Activated CD8-positive, alpha-beta T cell treated with anti-CD3 and anti-CD28 coated beads, Interleukin-2, amount 10 ng/mL, durations not matched to agents 7 days and 5 days (primary cell): ENCODE results near the gene TBXAS1. TPM values are rescaled to one million over a fixed set of nuclear protein-coding genes. Genes with fewer than 3 reads are reported as not detected.
A peak's percentile ranks its signal among the peaks of the same experiment; 100 is the strongest.
"Not testable (repeated sequence)": the region's sequence is repeated elsewhere in the genome, so short reads cannot be mapped to it uniquely, and the experiment has no call there.

Experiments
- ATAC-seq: fragments of 150-1000 bp; cut with Tn5 transposase; one replicate; pipeline ENCODE4 v1.10.0; 2021; ENCODE audit warnings: moderate library complexity
- CTCF ChIA-PET: fragments of 350-600 bp; sonication (Branson Sonifier 250); formaldehyde crosslinking; loops from one replicate; lab custom pipeline; 2021; ENCODE audit warnings: antibody characterized with exemption; lab: Charles Lee
- POLR2A ChIA-PET: fragments of 350-600 bp; sonication (Branson Sonifier 250); formaldehyde crosslinking; loops from one replicate; lab custom pipeline; 2021; ENCODE audit warnings: antibody characterized with exemption; lab: Charles Lee
- DNase-seq: peaks from one replicate; pipeline ENCODE4 v3.0.0-alpha.2; 2020
- H3K27ac Mint-ChIP-seq: one replicate; pipeline ENCODE4 v1.8.0; 2021; ENCODE audit warnings: mild to moderate bottlenecking, mixed read lengths
- H3K27me3 Mint-ChIP-seq: one replicate; pipeline ENCODE4 v1.8.0; 2021; ENCODE audit warnings: low read depth, mixed read lengths
- H3K36me3 Mint-ChIP-seq: one replicate; pipeline ENCODE4 v1.8.0; 2021; ENCODE audit warnings: low read depth, mixed read lengths
- H3K4me1 Mint-ChIP-seq: one replicate; pipeline ENCODE4 v1.8.0; 2021; ENCODE audit warnings: low read depth, mixed read lengths
- H3K4me3 Mint-ChIP-seq: one replicate; pipeline ENCODE4 v1.8.0; 2021; ENCODE audit warnings: mild to moderate bottlenecking, mixed read lengths
- H3K9me3 Mint-ChIP-seq: one replicate; pipeline ENCODE4 v1.8.0; 2022; ENCODE audit warnings: mixed read lengths; ENCODE audit not compliant: insufficient read depth
- total RNA-seq, 2 experiments: library from RNA; stranded (reverse); gene quantifications; one replicate each; pipeline ENCODE4 v1.2.3, GENCODE V29; 2021

TBXAS1 gene
- total RNA-seq, 2 experiments from 2014 or later, result 1.6 to 2.0 TPM

- POLR2A ChIA-PET, result interaction anchor here (0.7 kb wide), 1 partner anchor 15 kb away, joined by 3 read pairs; no protein-coding TSS in a partner anchor
- H3K27me3 Mint-ChIP-seq, result peaks cover 2% of the 10 kb centered on the region
- ATAC-seq, result no peak
- peak; percentile 11 for DNase-seq
- no peak overlapping the region for H3K27ac Mint-ChIP-seq
- no peaks in the 10 kb centered on the region for H3K9me3 Mint-ChIP-seq
- CTCF ChIA-PET, result interaction anchor here (2.2 kb wide), 1 partner anchor 317 kb away, joined by 5 read pairs; no protein-coding TSS in a partner anchor
- H3K4me1 Mint-ChIP-seq, result peaks cover 21% of the 10 kb centered on the region
- H3K36me3 Mint-ChIP-seq, result no peaks in the 10 kb centered on the region
- no peak overlapping the region for H3K4me3 Mint-ChIP-seq
Observed at GRCh38 chr7:139918480-139918879, 89.4 kb downstream of the TBXAS1 start.

- H3K4me1 Mint-ChIP-seq, result no peaks in the 10 kb centered on the region
- ATAC-seq (no peak), DNase-seq (no peak)
- CTCF ChIA-PET, result no interaction called here
- no peaks in the 10 kb centered on the region for H3K9me3 Mint-ChIP-seq
- no peak overlapping the region for H3K27ac Mint-ChIP-seq
- no peak overlapping the region for H3K4me3 Mint-ChIP-seq
- POLR2A ChIA-PET, result no interaction called here
- H3K36me3 Mint-ChIP-seq, result no peaks in the 10 kb centered on the region
- H3K27me3 Mint-ChIP-seq, result peaks cover 25% of the 10 kb centered on the region
Observed at GRCh38 chr7:139923090-139923489, 94.0 kb downstream of the TBXAS1 start.

GRCh38 chr7:139924461-139924860 lies 95.4 kb downstream of the TBXAS1 start:
- DNase-seq (peak; percentile 16), ATAC-seq (no peak)
- H3K36me3 Mint-ChIP-seq, result no peaks in the 10 kb centered on the region
- H3K4me3 Mint-ChIP-seq, result no peak overlapping the region
- ChIA-PET CTCF (no interaction called here), POLR2A (no interaction called here)
- no peaks in the 10 kb centered on the region for H3K9me3 Mint-ChIP-seq
- no peak overlapping the region for H3K27ac Mint-ChIP-seq
- no peaks in the 10 kb centered on the region for H3K4me1 Mint-ChIP-seq
- H3K27me3 Mint-ChIP-seq, result peaks cover 27% of the 10 kb centered on the region

- ATAC-seq, result not testable (repeated sequence)
Observed at GRCh38 chr7:139929221-139929620, 100.2 kb downstream of the TBXAS1 start.

GRCh38 chr7:139930286-139930965 lies 101.4 kb downstream of the TBXAS1 start:
- DNase-seq (peak; percentile 12), ATAC-seq (no peak)
- H3K4me1 Mint-ChIP-seq, result no peaks in the 10 kb centered on the region
- no peak overlapping the region for H3K4me3 Mint-ChIP-seq
- H3K36me3 Mint-ChIP-seq, result no peaks in the 10 kb centered on the region
- H3K27ac Mint-ChIP-seq, result no peak overlapping the region
- H3K9me3 Mint-ChIP-seq, result no peaks in the 10 kb centered on the region
- H3K27me3 Mint-ChIP-seq, result peaks cover 9% of the 10 kb centered on the region
- ChIA-PET POLR2A (no interaction called here), CTCF (no interaction called here)

More at GRCh38 chr7:139929221-139929620, 100.2 kb downstream of the TBXAS1 start:
- H3K4me3 Mint-ChIP-seq, POLR2A ChIA-PET, H3K4me1 Mint-ChIP-seq, H3K27ac Mint-ChIP-seq, CTCF ChIA-PET, H3K9me3 Mint-ChIP-seq, H3K36me3 Mint-ChIP-seq: not testable (repeated sequence)
- DNase-seq, result peak; percentile 9
- H3K27me3 Mint-ChIP-seq, result peaks cover 20% of the 10 kb centered on the region

GRCh38 chr7:139931190-139931934 lies 102.3 kb downstream of the TBXAS1 start:
- Mint-ChIP-seq H3K36me3 (no peaks in the 10 kb centered on the region), H3K4me1 (no peaks in the 10 kb centered on the region), H3K27ac (no peak overlapping the region), H3K27me3 (peaks cover 2% of the 10 kb centered on the region), H3K4me3 (no peak overlapping the region), H3K9me3 (no peaks in the 10 kb centered on the region)
- no peak for ATAC-seq
- ChIA-PET CTCF (interaction anchor here (1.0 kb wide), 1 partner anchor 74 kb away, joined by 3 read pairs; no protein-coding TSS in a partner anchor), POLR2A (no interaction called here)
- peak; percentile 10 for DNase-seq

GRCh38 chr7:139932531-139932930 lies 103.5 kb downstream of the TBXAS1 start:
- Mint-ChIP-seq H3K4me1 (no peaks in the 10 kb centered on the region), H3K27ac (no peak overlapping the region), H3K9me3 (no peaks in the 10 kb centered on the region), H3K27me3 (peaks cover 2% of the 10 kb centered on the region), H3K4me3 (no peak overlapping the region), H3K36me3 (no peaks in the 10 kb centered on the region)
- ATAC-seq (no peak), DNase-seq (no peak)
- CTCF ChIA-PET, result no interaction called here
- POLR2A ChIA-PET, result no interaction called here

GRCh38 chr7:139936760-139937310 lies 107.8 kb downstream of the TBXAS1 start:
- Mint-ChIP-seq H3K27ac (no peak overlapping the region), H3K36me3 (no peaks in the 10 kb centered on the region), H3K27me3 (peaks cover 3% of the 10 kb centered on the region), H3K4me1 (peaks cover 17% of the 10 kb centered on the region), H3K4me3 (no peak overlapping the region), H3K9me3 (no peaks in the 10 kb centered on the region)
- ChIA-PET CTCF (no interaction called here), POLR2A (no interaction called here)
- DNase-seq, result no peak
- no peak for ATAC-seq

- no peak overlapping the region for H3K4me3 Mint-ChIP-seq
- no peak for ATAC-seq
- CTCF ChIA-PET, result no interaction called here
- peaks cover 3% of the 10 kb centered on the region for H3K27me3 Mint-ChIP-seq
- no peak overlapping the region for H3K27ac Mint-ChIP-seq
- peaks cover 17% of the 10 kb centered on the region for H3K4me1 Mint-ChIP-seq
- no peaks in the 10 kb centered on the region for H3K9me3 Mint-ChIP-seq
- no peak for DNase-seq
- H3K36me3 Mint-ChIP-seq, result no peaks in the 10 kb centered on the region
- POLR2A ChIA-PET, result no interaction called here
Observed at GRCh38 chr7:139937715-139938114, 108.7 kb downstream of the TBXAS1 start.

- ATAC-seq, result peak; percentile 57
- ChIA-PET POLR2A (no interaction called here), CTCF (interaction anchor here (0.7 to 2.0 kb wide), 5 partner anchors 49 to 340 kb away, joined by 3 to 7 read pairs (median 3); no protein-coding TSS in a partner anchor)
- H3K9me3 Mint-ChIP-seq, result no peaks in the 10 kb centered on the region
- DNase-seq, result peak; percentile 32
- H3K36me3 Mint-ChIP-seq, result no peaks in the 10 kb centered on the region
- no peak overlapping the region for H3K27ac Mint-ChIP-seq
- H3K4me1 Mint-ChIP-seq, result peaks cover 17% of the 10 kb centered on the region
- no peak overlapping the region for H3K4me3 Mint-ChIP-seq
- peaks cover 16% of the 10 kb centered on the region for H3K27me3 Mint-ChIP-seq
Observed at GRCh38 chr7:139940866-139941265, 111.8 kb downstream of the TBXAS1 start.

GRCh38 chr7:139941421-139941820 lies 112.4 kb downstream of the TBXAS1 start:
- Mint-ChIP-seq H3K27ac (no peak overlapping the region), H3K27me3 (peaks cover 16% of the 10 kb centered on the region), H3K4me1 (peaks cover 17% of the 10 kb centered on the region), H3K9me3 (no peaks in the 10 kb centered on the region), H3K36me3 (no peaks in the 10 kb centered on the region), H3K4me3 (no peak overlapping the region)
- POLR2A ChIA-PET, result no interaction called here
- CTCF ChIA-PET, result interaction anchor here (1.0 to 2.0 kb wide), 2 partner anchors 318 to 340 kb away, joined by 4 to 7 read pairs; no protein-coding TSS in a partner anchor
- DNase-seq (no peak), ATAC-seq (no peak)

- ChIA-PET POLR2A (no interaction called here), CTCF (no interaction called here)
- peaks cover 16% of the 10 kb centered on the region for H3K27me3 Mint-ChIP-seq
- H3K27ac Mint-ChIP-seq, result no peak overlapping the region
- H3K36me3 Mint-ChIP-seq, result no peaks in the 10 kb centered on the region
- DNase-seq, result no peak
- no peaks in the 10 kb centered on the region for H3K9me3 Mint-ChIP-seq
- H3K4me3 Mint-ChIP-seq, result no peak overlapping the region
- H3K4me1 Mint-ChIP-seq, result peaks cover 17% of the 10 kb centered on the region
- no peak for ATAC-seq
Observed at GRCh38 chr7:139941866-139942265, 112.8 kb downstream of the TBXAS1 start.
